ENCODE data around the gene P2RY6.

The P2RY6 gene

GRCh38 chr11:73331138-73331916 is 59.2 kb downstream of the P2RY6 start:
- DNase-seq (ENCODE audit: low read depth in 1 of 2, low spot score in 1 of 2): no peak

- DNase-seq (ENCODE audit: low read depth in 1 of 2, low spot score in 1 of 2): no peak
These were observed 61.0 kb downstream of the P2RY6 start for GRCh38 chr11:73333173-73333572.

GRCh38 chr11:73333640-73334383 is 61.7 kb downstream of the P2RY6 start:
- DNase-seq (ENCODE audit: low read depth in 1 of 2, low spot score in 1 of 2): no peak

- DNase-seq (ENCODE audit: low read depth in 1 of 2, low spot score in 1 of 2): no peak
These were observed 62.5 kb downstream of the P2RY6 start for GRCh38 chr11:73334384-73335203.

- DNase-seq (ENCODE audit: low read depth in 1 of 2, low spot score in 1 of 2): peak; percentile 56 to 72
These were observed 63.2 kb downstream of the P2RY6 start for GRCh38 chr11:73335204-73335923.

GRCh38 chr11:73337846-73338245 is 65.7 kb downstream of the P2RY6 start:
- no peak for DNase-seq (ENCODE audit: low read depth in 1 of 2, low spot score in 1 of 2)

GRCh38 chr11:73338279-73338678 is 66.1 kb downstream of the P2RY6 start:
- no peak for DNase-seq (ENCODE audit: low read depth in 1 of 2, low spot score in 1 of 2)

- no peak for DNase-seq (ENCODE audit: low read depth in 1 of 2, low spot score in 1 of 2)
These were observed 68.0 kb downstream of the P2RY6 start for GRCh38 chr11:73340164-73340563.

- DNase-seq (ENCODE audit: low read depth in 1 of 2, low spot score in 1 of 2): no peak
These were observed 70.5 kb downstream of the P2RY6 start for GRCh38 chr11:73342633-73343032.

- DNase-seq (ENCODE audit: low read depth in 1 of 2, low spot score in 1 of 2): no peak
These were observed 71.1 kb downstream of the P2RY6 start for GRCh38 chr11:73343076-73343873.

GRCh38 chr11:73344191-73344607 is 72.1 kb downstream of the P2RY6 start:
- DNase-seq (ENCODE audit: low read depth in 1 of 2, low spot score in 1 of 2): no peak

GRCh38 chr11:73345481-73346160 is 73.5 kb downstream of the P2RY6 start:
- DNase-seq (ENCODE audit: low read depth in 1 of 2, low spot score in 1 of 2): no peak

- no peak for DNase-seq (ENCODE audit: low read depth in 1 of 2, low spot score in 1 of 2)
These were observed 74.2 kb downstream of the P2RY6 start for GRCh38 chr11:73346186-73346935.

GRCh38 chr11:73347067-73347466 is 74.9 kb downstream of the P2RY6 start:
- no peak for DNase-seq (ENCODE audit: low read depth in 1 of 2, low spot score in 1 of 2)
